ENCODE results near the gene EPHB2. TPM values are rescaled to one million over a fixed set of nuclear protein-coding genes. Genes with fewer than 3 reads are reported as not detected.

The EPHB2 gene
- total and polyA plus RNA-seq, 2 donors (not counting 3 experiments of a cell fraction or from before 2014, with no cell fraction given) = 50.8 to 69.1 TPM

- no peak for TF ChIP-seq CTCF (IDR thresholded peaks at IDR 0.05; ENCODE audit: extremely low read depth in 1 of 2, insufficient read depth in 1 of 2, low read depth in 1 of 2, low read length in 2 of 2)
- H3K9me1 ChIP-seq (replicated peaks; ENCODE audit: control insufficient read depth, extremely low read depth, insufficient read depth, low read length) = no peaks in the 10 kb centered on the region
- intact Hi-C loops (cut with micrococcal nuclease) (no loop called here), dilution Hi-C loops (cut with MboI; ENCODE audit: extremely low pct_ligation_motif_present, low sequenced_read_pairs) (no loop called here)
- no peak overlapping the region for H3K27ac ChIP-seq (ENCODE audit: insufficient read depth, low read depth, low read length)
- no peak overlapping the region for H3K4me3 ChIP-seq (replicated peaks in 1 of 3; ENCODE audit: insufficient read depth in 1 of 3, low read depth in 1 of 3, low read length in 3 of 3)
- H3K36me3 ChIP-seq (ENCODE audit: control insufficient read depth in 2 of 2, extremely low read depth in 1 of 2, insufficient read depth in 2 of 2, low read length in 2 of 2) = no peaks in the 10 kb centered on the region
- no peaks in the 10 kb centered on the region for H4K20me1 ChIP-seq (replicated peaks; ENCODE audit: control insufficient read depth, extremely low read depth, insufficient read depth, low read length)
- H3K9me3 ChIP-seq (replicated peaks; ENCODE audit: control insufficient read depth, insufficient read depth, low read length) = no peaks in the 10 kb centered on the region
- H3K9ac ChIP-seq (replicated peaks; ENCODE audit: extremely low read depth, insufficient read depth, low read length) = no peak overlapping the region
- POLR2A ChIA-PET = no interaction called here
- FAIRE-seq (no peak), DNase-seq (ENCODE audit: low read depth, low spot score) (no peak)
- H3K79me2 ChIP-seq (ENCODE audit: control insufficient read depth, insufficient read depth, low read length) = no peaks in the 10 kb centered on the region
- H2AFZ ChIP-seq (ENCODE audit: low read depth, low read length) = no peak overlapping the region
- H3K4me1 ChIP-seq (ENCODE audit: control insufficient read depth, extremely low read depth, insufficient read depth, low read length) = no peaks in the 10 kb centered on the region
- CTCF ChIA-PET = no interaction called here
- no peak overlapping the region for H3K4me2 ChIP-seq (ENCODE audit: insufficient read depth, low read length)
- BruUV-seq (replicated peaks) = no TSS peak
- no peaks in the 10 kb centered on the region for H3K27me3 ChIP-seq (ENCODE audit: control insufficient read depth in 2 of 2, insufficient read depth in 2 of 2, low read length in 2 of 2)
These were observed 130.5 kb downstream of the EPHB2 start for GRCh38 chr1:22841142-22841541.

DNA sequence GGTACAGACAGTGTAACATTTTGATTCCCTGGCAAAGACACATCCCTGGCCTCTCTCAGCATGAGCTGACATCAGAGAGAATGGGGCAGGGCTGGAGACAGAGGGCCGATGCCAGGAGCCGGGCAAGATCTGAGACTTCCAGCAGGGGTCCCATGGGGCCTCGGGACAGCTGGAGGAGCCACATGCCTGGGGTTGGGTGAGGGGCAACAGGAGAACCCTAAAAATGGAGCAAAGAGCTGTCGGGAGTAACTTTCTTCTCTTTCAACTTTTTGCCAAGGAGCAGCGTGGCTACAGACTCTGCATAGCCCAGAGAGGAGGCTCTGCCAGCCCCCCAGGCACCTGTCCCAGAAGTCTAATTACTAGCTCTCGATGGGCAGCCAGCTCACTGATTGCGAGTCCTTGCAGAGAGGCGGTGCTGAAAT lies 131.2 kb downstream of the EPHB2 start:
- FAIRE-seq (no peak), DNase-seq (ENCODE audit: low read depth, low spot score) (no peak)
- Histone ChIP-seq H3K9ac (replicated peaks; ENCODE audit: extremely low read depth, insufficient read depth, low read length) (no peak overlapping the region), H3K27me3 (ENCODE audit: control insufficient read depth in 2 of 2, insufficient read depth in 2 of 2, low read length in 2 of 2) (no peaks in the 10 kb centered on the region), H3K36me3 (ENCODE audit: control insufficient read depth in 2 of 2, extremely low read depth in 1 of 2, insufficient read depth in 2 of 2, low read length in 2 of 2) (no peaks in the 10 kb centered on the region), H3K4me2 (ENCODE audit: insufficient read depth, low read length) (no peak overlapping the region), H3K79me2 (ENCODE audit: control insufficient read depth, insufficient read depth, low read length) (no peaks in the 10 kb centered on the region), H3K27ac (ENCODE audit: insufficient read depth, low read depth, low read length) (no peak overlapping the region), H3K4me1 (ENCODE audit: control insufficient read depth, extremely low read depth, insufficient read depth, low read length) (no peaks in the 10 kb centered on the region), H2AFZ (ENCODE audit: low read depth, low read length) (no peak overlapping the region), H3K9me1 (replicated peaks; ENCODE audit: control insufficient read depth, extremely low read depth, insufficient read depth, low read length) (no peaks in the 10 kb centered on the region), H3K4me3 (replicated peaks in 1 of 3; ENCODE audit: insufficient read depth in 1 of 3, low read depth in 1 of 3, low read length in 3 of 3) (no peak overlapping the region), H4K20me1 (replicated peaks; ENCODE audit: control insufficient read depth, extremely low read depth, insufficient read depth, low read length) (no peaks in the 10 kb centered on the region), H3K9me3 (replicated peaks; ENCODE audit: control insufficient read depth, insufficient read depth, low read length) (no peaks in the 10 kb centered on the region)
- BruUV-seq (replicated peaks) = no TSS peak
- TF ChIP-seq CTCF (IDR thresholded peaks at IDR 0.05; ENCODE audit: extremely low read depth in 1 of 2, insufficient read depth in 1 of 2, low read depth in 1 of 2, low read length in 2 of 2) (no peak), EZH2 (IDR thresholded peaks at IDR 0.05; ENCODE audit: borderline replicate concordance, low read depth, low read length, severe bottlenecking) (no peak), FOS (IDR thresholded peaks at IDR 0.05; ENCODE audit: borderline replicate concordance, insufficient read depth, low read length) (no peak), GATA2 (IDR thresholded peaks at IDR 0.05; ENCODE audit: insufficient read depth, insufficient read length, low read depth, low read length) (no peak), MYC (IDR thresholded peaks at IDR 0.05; ENCODE audit: low read depth, low read length) (no peak), JUN (IDR thresholded peaks at IDR 0.05; ENCODE audit: borderline replicate concordance, insufficient read depth, insufficient read length, low read depth) (no peak), POLR2A (IDR thresholded peaks at IDR 0.05; ENCODE audit: low read depth, low read length) (no peak), POLR2AphosphoS5 (IDR thresholded peaks at IDR 0.05; ENCODE audit: insufficient read depth, low read depth, low read length) (no peak), MAX (IDR thresholded peaks at IDR 0.05; ENCODE audit: insufficient read depth, insufficient read length) (no peak)
- POLR2A ChIA-PET = interaction anchor here (0.6 kb wide), 1 partner anchor 23 kb away, joined by 3 read pairs; no protein-coding TSS in a partner anchor
- intact Hi-C loops (cut with micrococcal nuclease) = no loop called here
- dilution Hi-C loops (cut with MboI; ENCODE audit: extremely low pct_ligation_motif_present, low sequenced_read_pairs) = no loop called here
- CTCF ChIA-PET = no interaction called here
